WTC11 (cell line): Measurements from ENCODE around the gene UBAP1.

Experiments
- E2F1 ChIP-seq: sonication (generic); formaldehyde crosslinking; IDR thresholded peaks from 2 replicates; pipeline ENCODE4 v1.8.0; 2022; ENCODE audit warnings: mild to moderate bottlenecking, missing genetic modification reagents
- JUN ChIP-seq: sonication (generic); formaldehyde crosslinking; IDR thresholded peaks from 2 replicates; pipeline ENCODE4 v1.8.0; 2023; ENCODE audit warnings: mild to moderate bottlenecking, missing genetic modification reagents
- NFYB ChIP-seq: sonication (generic); formaldehyde crosslinking; conservative IDR thresholded peaks from 2 replicates; pipeline ENCODE4 v1.8.0; 2022; ENCODE audit warnings: low read depth, missing genetic modification reagents
- ZNF232 ChIP-seq: sonication (generic); formaldehyde crosslinking; IDR thresholded peaks from 2 replicates; pipeline ENCODE4 v1.8.0; 2022; ENCODE audit warnings: mild to moderate bottlenecking, missing genetic modification reagents
- ZNF281 ChIP-seq: sonication (generic); formaldehyde crosslinking; IDR thresholded peaks from 2 replicates; pipeline ENCODE4 v1.8.0; 2023; ENCODE audit warnings: mild to moderate bottlenecking, missing genetic modification reagents
- TF ChIP-seq, protein P1 (sequence below): fragments of 200-600 bp; IDR thresholded peaks from 2 replicates; pipeline ENCODE4 v1.8.0; 2022; ENCODE audit warnings: antibody characterized with exemption

- no peak for TF ChIP-seq ZNF281 (CRISPR knock-in tag)
- no peak for TF ChIP-seq ZNF232
- TF ChIP-seq, protein P1, sequence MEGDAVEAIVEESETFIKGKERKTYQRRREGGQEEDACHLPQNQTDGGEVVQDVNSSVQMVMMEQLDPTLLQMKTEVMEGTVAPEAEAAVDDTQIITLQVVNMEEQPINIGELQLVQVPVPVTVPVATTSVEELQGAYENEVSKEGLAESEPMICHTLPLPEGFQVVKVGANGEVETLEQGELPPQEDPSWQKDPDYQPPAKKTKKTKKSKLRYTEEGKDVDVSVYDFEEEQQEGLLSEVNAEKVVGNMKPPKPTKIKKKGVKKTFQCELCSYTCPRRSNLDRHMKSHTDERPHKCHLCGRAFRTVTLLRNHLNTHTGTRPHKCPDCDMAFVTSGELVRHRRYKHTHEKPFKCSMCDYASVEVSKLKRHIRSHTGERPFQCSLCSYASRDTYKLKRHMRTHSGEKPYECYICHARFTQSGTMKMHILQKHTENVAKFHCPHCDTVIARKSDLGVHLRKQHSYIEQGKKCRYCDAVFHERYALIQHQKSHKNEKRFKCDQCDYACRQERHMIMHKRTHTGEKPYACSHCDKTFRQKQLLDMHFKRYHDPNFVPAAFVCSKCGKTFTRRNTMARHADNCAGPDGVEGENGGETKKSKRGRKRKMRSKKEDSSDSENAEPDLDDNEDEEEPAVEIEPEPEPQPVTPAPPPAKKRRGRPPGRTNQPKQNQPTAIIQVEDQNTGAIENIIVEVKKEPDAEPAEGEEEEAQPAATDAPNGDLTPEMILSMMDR = no peak
- TF ChIP-seq JUN (CRISPR knock-in tag) = no peak
- TF ChIP-seq NFYB (CRISPR knock-in tag) = no peak
- no peak for TF ChIP-seq E2F1 (CRISPR knock-in tag)
Measured at GRCh38 chr9:34195143-34195542, 16.3 kb downstream of the UBAP1 start.
